Stomach smooth muscle (tissue), 2 donors: ENCODE results near the gene ENOX1.
A peak's percentile ranks its signal among the peaks of the same experiment; 100 is the strongest.

Source experiments
- H3K27ac ChIP-seq: one replicate; pipeline ENCODE4 v1.7.0; 2013; ENCODE audit warnings: mild to moderate bottlenecking, low read length, inconsistent platforms
- H3K27me3 ChIP-seq, 2 donors: one replicate each; pipeline ENCODE4 v1.7.0; 2013; ENCODE audit warnings: low read length in 2 of 2; ENCODE audit not compliant: insufficient read depth in 2 of 2, control insufficient read depth in 1 of 2
- H3K36me3 ChIP-seq, 2 donors: one replicate each; pipeline ENCODE4 v1.7.0; 2013; ENCODE audit warnings: low read length in 2 of 2; ENCODE audit not compliant: control insufficient read depth in 2 of 2, insufficient read depth in 2 of 2
- H3K4me1 ChIP-seq: one replicate; pipeline ENCODE4 v1.7.0; 2013; ENCODE audit warnings: low read length; ENCODE audit not compliant: control insufficient read depth, insufficient read depth
- H3K4me3 ChIP-seq, 2 donors: one replicate each; pipeline ENCODE4 v1.7.0; 2013; ENCODE audit warnings: low read length in 2 of 2
- H3K9ac ChIP-seq, 2 donors: one replicate each; pipeline ENCODE4 v1.7.0; 2013; ENCODE audit warnings: low read length in 2 of 2, mild to moderate bottlenecking in 1 of 2
- H3K9me3 ChIP-seq, 2 donors: one replicate each; pipeline ENCODE4 v1.7.0; 2013; ENCODE audit warnings: low read length in 2 of 2; ENCODE audit not compliant: control insufficient read depth in 2 of 2
- donor health status: healthy.
- donor health status: Pancreatic carcinoma.

Gene ENOX1

GRCh38 chr13:43303033-43303729 lies 483.6 kb downstream of the ENOX1 start:
- peaks cover 21% of the 10 kb centered on the region for H3K4me1 ChIP-seq
- H3K9me3 ChIP-seq, result no peaks in the 10 kb centered on the region
- no peaks in the 10 kb centered on the region for H3K36me3 ChIP-seq
- H3K4me3 ChIP-seq, result no peak overlapping the region
- H3K9ac ChIP-seq, result peak overlapping the region in 1 of 2 donors; percentile 1
- H3K27me3 ChIP-seq, result no peaks in the 10 kb centered on the region
- H3K27ac ChIP-seq, result peak overlapping the region; percentile 37

GRCh38 chr13:43301346-43301969 lies 485.3 kb downstream of the ENOX1 start:
- Histone ChIP-seq H3K9ac (no peak overlapping the region), H3K4me1 (peaks cover 9% of the 10 kb centered on the region), H3K9me3 (no peaks in the 10 kb centered on the region), H3K36me3 (no peaks in the 10 kb centered on the region), H3K27ac (no peak overlapping the region), H3K27me3 (no peaks in the 10 kb centered on the region), H3K4me3 (no peak overlapping the region)

- Histone ChIP-seq H3K4me1 (peaks cover 9% of the 10 kb centered on the region), H3K27me3 (no peaks in the 10 kb centered on the region), H3K36me3 (no peaks in the 10 kb centered on the region), H3K9ac (no peak overlapping the region), H3K27ac (no peak overlapping the region), H3K4me3 (no peak overlapping the region), H3K9me3 (no peaks in the 10 kb centered on the region)
Observed at GRCh38 chr13:43300865-43301264, 485.9 kb downstream of the ENOX1 start.

DNA sequence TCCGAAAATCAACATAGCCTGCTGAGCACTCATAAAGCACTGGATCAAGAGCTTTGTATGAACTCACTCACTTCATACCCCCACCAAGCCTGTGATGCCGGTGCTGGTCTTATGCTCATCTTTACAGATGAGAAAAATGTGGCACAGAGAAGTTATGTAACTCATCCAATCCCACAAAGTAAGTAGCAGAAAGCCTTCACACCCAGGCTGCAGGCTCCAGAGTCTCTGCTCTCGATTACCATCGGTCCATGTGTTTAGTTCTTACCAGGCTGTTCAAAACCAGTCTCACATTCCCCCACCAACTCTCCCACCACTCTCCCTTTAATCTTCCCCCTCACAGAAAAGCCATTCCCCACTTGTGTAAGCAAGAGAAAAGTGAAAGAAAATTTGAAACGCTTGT lies 487.4 kb downstream of the ENOX1 start:
- H3K4me3 ChIP-seq, result no peak overlapping the region
- no peaks in the 10 kb centered on the region for H3K27me3 ChIP-seq
- no peaks in the 10 kb centered on the region for H3K9me3 ChIP-seq
- H3K9ac ChIP-seq, result no peak overlapping the region
- H3K36me3 ChIP-seq, result no peaks in the 10 kb centered on the region
- H3K27ac ChIP-seq, result no peak overlapping the region
- peaks cover 9% of the 10 kb centered on the region for H3K4me1 ChIP-seq

- Histone ChIP-seq H3K27me3 (no peaks in the 10 kb centered on the region), H3K9ac (no peak overlapping the region), H3K36me3 (no peaks in the 10 kb centered on the region), H3K27ac (no peak overlapping the region), H3K9me3 (no peaks in the 10 kb centered on the region), H3K4me3 (no peak overlapping the region), H3K4me1 (peaks cover 9% of the 10 kb centered on the region)
Observed at GRCh38 chr13:43298816-43299215, 488.0 kb downstream of the ENOX1 start.

- no peak overlapping the region for H3K4me3 ChIP-seq
- H3K27ac ChIP-seq, result no peak overlapping the region
- H3K27me3 ChIP-seq, result no peaks in the 10 kb centered on the region
- no peaks in the 10 kb centered on the region for H3K36me3 ChIP-seq
- H3K9ac ChIP-seq, result no peak overlapping the region
- no peaks in the 10 kb centered on the region for H3K9me3 ChIP-seq
- peaks cover 3% of the 10 kb centered on the region for H3K4me1 ChIP-seq
Observed at GRCh38 chr13:43297967-43298678, 488.6 kb downstream of the ENOX1 start.

- Histone ChIP-seq H3K9ac (no peak overlapping the region), H3K9me3 (no peaks in the 10 kb centered on the region), H3K4me3 (no peak overlapping the region), H3K27ac (no peak overlapping the region), H3K4me1 (no peaks in the 10 kb centered on the region), H3K27me3 (no peaks in the 10 kb centered on the region), H3K36me3 (no peaks in the 10 kb centered on the region)
Observed at GRCh38 chr13:43295825-43296564, 490.8 kb downstream of the ENOX1 start.

- Histone ChIP-seq H3K27me3 (no peaks in the 10 kb centered on the region), H3K4me3 (no peak overlapping the region), H3K36me3 (no peaks in the 10 kb centered on the region), H3K4me1 (no peaks in the 10 kb centered on the region), H3K27ac (no peak overlapping the region), H3K9ac (no peak overlapping the region), H3K9me3 (no peaks in the 10 kb centered on the region)
Observed at GRCh38 chr13:43295321-43295720, 491.5 kb downstream of the ENOX1 start.

DNA sequence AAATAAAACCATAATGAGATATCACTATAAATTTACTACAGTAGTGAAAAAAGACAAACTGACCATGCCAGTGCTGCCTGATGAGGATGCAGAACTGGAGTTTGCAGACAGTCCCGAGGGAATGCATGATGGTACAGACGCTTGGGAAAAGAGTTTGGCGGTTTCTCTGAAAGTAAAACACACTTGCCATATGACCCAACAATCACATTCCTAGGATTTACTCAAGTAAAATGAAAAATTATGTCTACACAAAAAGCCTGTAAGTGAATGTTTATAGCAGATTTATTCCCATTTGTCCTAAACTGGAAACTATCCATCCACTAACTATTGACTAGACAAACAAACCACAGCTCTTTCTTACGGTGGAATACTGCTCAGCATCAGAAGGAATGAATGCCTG lies 492.4 kb downstream of the ENOX1 start:
- Histone ChIP-seq H3K36me3 (no peaks in the 10 kb centered on the region), H3K9ac (no peak overlapping the region), H3K27me3 (no peaks in the 10 kb centered on the region), H3K4me1 (no peaks in the 10 kb centered on the region), H3K27ac (no peak overlapping the region), H3K9me3 (no peaks in the 10 kb centered on the region), H3K4me3 (no peak overlapping the region)

DNA sequence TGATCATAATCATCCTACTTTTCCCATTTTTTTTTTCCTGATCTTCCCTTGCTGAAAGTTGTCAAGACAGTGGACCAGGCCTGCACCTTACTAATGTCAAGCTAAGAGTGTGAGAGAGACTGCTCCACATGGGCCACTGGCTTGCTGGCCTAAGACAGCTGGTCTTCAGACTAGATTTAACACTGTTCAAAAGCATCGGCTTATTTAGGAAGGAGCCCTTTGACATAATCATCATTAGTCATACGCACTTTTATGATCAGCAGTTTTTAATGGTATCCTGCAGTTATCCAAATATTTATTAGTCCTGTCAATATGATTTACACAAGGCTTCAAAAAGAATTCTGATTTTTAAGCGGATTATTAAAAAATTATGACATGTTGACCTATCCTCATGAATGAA lies 492.8 kb downstream of the ENOX1 start:
- H3K4me1 ChIP-seq, result no peaks in the 10 kb centered on the region
- H3K9ac ChIP-seq, result no peak overlapping the region
- no peaks in the 10 kb centered on the region for H3K9me3 ChIP-seq
- H3K27ac ChIP-seq, result no peak overlapping the region
- no peak overlapping the region for H3K4me3 ChIP-seq
- H3K36me3 ChIP-seq, result no peaks in the 10 kb centered on the region
- no peaks in the 10 kb centered on the region for H3K27me3 ChIP-seq
